Activated CD4-positive, alpha-beta T cell treated with anti-CD3 and anti-CD28 coated beads for 36 hours (primary cell): ENCODE results near the gene IFT172. TPM values are rescaled to one million over a fixed set of nuclear protein-coding genes. Genes with fewer than 3 reads are reported as not detected.

Experiments used
- ATAC-seq: fragments of 200-7000 bp; cut with Tn5 transposase; one replicate; pipeline ENCODE4 v1.10.0; 2021; ENCODE audit warnings: mild to moderate bottlenecking, moderate library complexity
- CTCF ChIA-PET: fragments of 350-600 bp; sonication (Branson Sonifier 250); formaldehyde crosslinking; loops from one replicate; lab custom pipeline; 2021; ENCODE audit warnings: antibody characterized with exemption; lab: Charles Lee
- POLR2A ChIA-PET: fragments of 350-600 bp; sonication (Branson Sonifier 250); formaldehyde crosslinking; loops from one replicate; lab custom pipeline; 2021; ENCODE audit warnings: antibody characterized with exemption, inconsistent platforms; lab: Charles Lee
- DNase-seq: peaks from one replicate; pipeline ENCODE4 v3.0.0-alpha.2; 2020
- H3K27ac Mint-ChIP-seq: one replicate; pipeline ENCODE4 v1.8.0; 2021; ENCODE audit warnings: mixed read lengths
- H3K27me3 Mint-ChIP-seq: one replicate; pipeline ENCODE4 v1.8.0; 2021; ENCODE audit warnings: mixed read lengths
- H3K36me3 Mint-ChIP-seq: one replicate; pipeline ENCODE4 v1.8.0; 2021; ENCODE audit warnings: low read depth, mixed read lengths
- H3K4me1 Mint-ChIP-seq: one replicate; pipeline ENCODE4 v1.8.0; 2021; ENCODE audit warnings: mixed read lengths
- H3K4me3 Mint-ChIP-seq: one replicate; pipeline ENCODE4 v1.8.0; 2021; ENCODE audit warnings: mild to moderate bottlenecking, moderate library complexity, mixed read lengths
- H3K9me3 Mint-ChIP-seq: one replicate; pipeline ENCODE4 v1.8.0; 2021; ENCODE audit warnings: low read depth, mixed read lengths
- intact Hi-C, 2 experiments: fragments of 100-400 bp; cut with DNase I in 1 of 2; cut with micrococcal nuclease in 1 of 2; formaldehyde crosslinking; loops; one replicate each; pipeline versions ENCODE4 v1.14.2 to v1.15.1; 2022 to 2024; cut with DNase I, micrococcal nuclease
- total RNA-seq, 2 experiments: library from RNA; stranded (reverse); gene quantifications; one replicate each; pipeline ENCODE4 v1.2.3, GENCODE V29; 2021

The IFT172 gene
- total RNA-seq, 2 experiments from 2014 or later = 8.7 TPM

- ATAC-seq (no peak), DNase-seq (no peak)
- Mint-ChIP-seq H3K27ac (no peak overlapping the region), H3K4me3 (peak overlapping the region; percentile 36), H3K36me3 (no peaks in the 10 kb centered on the region), H3K4me1 (peaks cover 26% of the 10 kb centered on the region), H3K27me3 (peaks cover 35% of the 10 kb centered on the region), H3K9me3 (no peaks in the 10 kb centered on the region)
- CTCF ChIA-PET = no interaction called here
- intact Hi-C loops = no loop called here
- POLR2A ChIA-PET = no interaction called here
These were observed 4.4 kb upstream of the IFT172 start for GRCh38 chr2:27493948-27494283.

GRCh38 chr2:27492557-27492956, 3.0 kb upstream of the IFT172 start:
- Mint-ChIP-seq H3K4me1 (peaks cover 30% of the 10 kb centered on the region), H3K36me3 (no peaks in the 10 kb centered on the region), H3K27me3 (peaks cover 31% of the 10 kb centered on the region), H3K4me3 (no peak overlapping the region), H3K9me3 (no peaks in the 10 kb centered on the region), H3K27ac (no peak overlapping the region)
- ATAC-seq = no peak
- ChIA-PET POLR2A (no interaction called here), CTCF (interaction anchor here (0.7 kb wide), 1 partner anchor 189 kb away, joined by 4 read pairs; no protein-coding TSS in a partner anchor)
- intact Hi-C loops = no loop called here
- DNase-seq = no peak

- intact Hi-C loops = loop anchor here (1.0 to 2.0 kb wide), 16 partner anchors 59 to 704 kb away; partner anchors contain the start of genes EIF2B4 (in 2 of the 2), GTF3C2 (in 2 of the 2), PPM1G (in 2 of the 2) and SNX17 (in 2 of the 2)
- ATAC-seq = no peak
- H3K4me1 Mint-ChIP-seq = peaks cover 23% of the 10 kb centered on the region
- no peaks in the 10 kb centered on the region for H3K36me3 Mint-ChIP-seq
- peak overlapping the region; percentile 75 for H3K4me3 Mint-ChIP-seq
- POLR2A ChIA-PET = no interaction called here
- DNase-seq = no peak
- H3K9me3 Mint-ChIP-seq = no peaks in the 10 kb centered on the region
- peaks cover 9% of the 10 kb centered on the region for H3K27me3 Mint-ChIP-seq
- CTCF ChIA-PET = no interaction called here
- H3K27ac Mint-ChIP-seq = peak overlapping the region; percentile 40
These were observed 435 bp downstream of the IFT172 start for GRCh38 chr2:27489118-27489497.

GRCh38 chr2:27485496-27485895, 4.0 kb downstream of the IFT172 start:
- DNase-seq (no peak), ATAC-seq (no peak)
- H3K27me3 Mint-ChIP-seq = no peaks in the 10 kb centered on the region
- no peak overlapping the region for H3K27ac Mint-ChIP-seq
- ChIA-PET CTCF (interaction anchor here (0.7 kb wide), 1 partner anchor 205 kb away, joined by 3 read pairs; no protein-coding TSS in a partner anchor), POLR2A (no interaction called here)
- intact Hi-C loops = no loop called here
- peaks cover 8% of the 10 kb centered on the region for H3K36me3 Mint-ChIP-seq
- peaks cover 18% of the 10 kb centered on the region for H3K4me1 Mint-ChIP-seq
- H3K4me3 Mint-ChIP-seq = no peak overlapping the region
- H3K9me3 Mint-ChIP-seq = no peaks in the 10 kb centered on the region

- H3K4me3 Mint-ChIP-seq = no peak overlapping the region
- H3K4me1 Mint-ChIP-seq = no peaks in the 10 kb centered on the region
- CTCF ChIA-PET = interaction anchor here (1.7 kb wide), 1 partner anchor 65 kb away, joined by 4 read pairs; a partner anchor contains a TSS
- POLR2A ChIA-PET = no interaction called here
- H3K36me3 Mint-ChIP-seq = peaks cover 5% of the 10 kb centered on the region
- DNase-seq (no peak), ATAC-seq (peak; percentile 65)
- H3K27ac Mint-ChIP-seq = no peak overlapping the region
- H3K27me3 Mint-ChIP-seq = no peaks in the 10 kb centered on the region
- H3K9me3 Mint-ChIP-seq = no peaks in the 10 kb centered on the region
- intact Hi-C loops = no loop called here
These were observed 17.6 kb downstream of the IFT172 start for GRCh38 chr2:27471961-27472360.

GRCh38 chr2:27464443-27464842, 25.1 kb downstream of the IFT172 start:
- DNase-seq (no peak), ATAC-seq (no peak)
- intact Hi-C loops = no loop called here
- Mint-ChIP-seq H3K36me3 (peaks cover 3% of the 10 kb centered on the region), H3K27ac (no peak overlapping the region), H3K9me3 (no peaks in the 10 kb centered on the region), H3K27me3 (no peaks in the 10 kb centered on the region), H3K4me3 (no peak overlapping the region), H3K4me1 (no peaks in the 10 kb centered on the region)
- CTCF ChIA-PET = no interaction called here
- POLR2A ChIA-PET = no interaction called here

GRCh38 chr2:27461118-27461517, 28.4 kb downstream of the IFT172 start:
- DNase-seq (no peak), ATAC-seq (no peak)
- peaks cover 4% of the 10 kb centered on the region for H3K36me3 Mint-ChIP-seq
- H3K9me3 Mint-ChIP-seq = no peaks in the 10 kb centered on the region
- ChIA-PET CTCF (no interaction called here), POLR2A (no interaction called here)
- H3K27ac Mint-ChIP-seq = no peak overlapping the region
- intact Hi-C loops = no loop called here
- H3K4me1 Mint-ChIP-seq = no peaks in the 10 kb centered on the region
- no peak overlapping the region for H3K4me3 Mint-ChIP-seq
- no peaks in the 10 kb centered on the region for H3K27me3 Mint-ChIP-seq

GRCh38 chr2:27453968-27454367, 35.6 kb downstream of the IFT172 start:
- DNase-seq (no peak), ATAC-seq (no peak)
- H3K36me3 Mint-ChIP-seq = peaks cover 9% of the 10 kb centered on the region
- no peaks in the 10 kb centered on the region for H3K27me3 Mint-ChIP-seq
- intact Hi-C loops = no loop called here
- H3K27ac Mint-ChIP-seq = no peak overlapping the region
- POLR2A ChIA-PET = no interaction called here
- peaks cover 4% of the 10 kb centered on the region for H3K4me1 Mint-ChIP-seq
- H3K9me3 Mint-ChIP-seq = no peaks in the 10 kb centered on the region
- CTCF ChIA-PET = interaction anchor here (0.6 kb wide), 1 partner anchor 236 kb away, joined by 3 read pairs; no protein-coding TSS in a partner anchor
- no peak overlapping the region for H3K4me3 Mint-ChIP-seq

- intact Hi-C loops = no loop called here
- ChIA-PET POLR2A (interaction anchor here (0.6 kb wide), 1 partner anchor 663 kb away, joined by 5 read pairs; no protein-coding TSS in a partner anchor), CTCF (no interaction called here)
- H3K4me3 Mint-ChIP-seq = no peak overlapping the region
- no peaks in the 10 kb centered on the region for H3K27me3 Mint-ChIP-seq
- H3K36me3 Mint-ChIP-seq = peaks cover 7% of the 10 kb centered on the region
- no peaks in the 10 kb centered on the region for H3K9me3 Mint-ChIP-seq
- H3K4me1 Mint-ChIP-seq = peaks cover 4% of the 10 kb centered on the region
- H3K27ac Mint-ChIP-seq = peak overlapping the region; percentile 6
- DNase-seq = no peak
- ATAC-seq = peak; percentile 91
These were observed 38.4 kb downstream of the IFT172 start for GRCh38 chr2:27451095-27451494.

- Mint-ChIP-seq H3K4me1 (peaks cover 7% of the 10 kb centered on the region), H3K27ac (no peak overlapping the region), H3K36me3 (no peaks in the 10 kb centered on the region), H3K9me3 (no peaks in the 10 kb centered on the region), H3K27me3 (no peaks in the 10 kb centered on the region), H3K4me3 (no peak overlapping the region)
- ChIA-PET CTCF (interaction anchor here (1.2 kb wide), 1 partner anchor 18 kb away, joined by 4 read pairs; no protein-coding TSS in a partner anchor), POLR2A (interaction anchor here (0.5 kb wide), 2 partner anchors 33 to 337 kb away, joined by 3 to 5 read pairs; no protein-coding TSS in a partner anchor)
- DNase-seq (no peak), ATAC-seq (no peak)
- intact Hi-C loops = no loop called here
These were observed 41.2 kb downstream of the IFT172 start for GRCh38 chr2:27448381-27448780.

GRCh38 chr2:27446057-27446456, 43.5 kb downstream of the IFT172 start:
- peaks cover 8% of the 10 kb centered on the region for H3K4me1 Mint-ChIP-seq
- DNase-seq = peak; percentile 43
- intact Hi-C loops = no loop called here
- peaks cover 9% of the 10 kb centered on the region for H3K36me3 Mint-ChIP-seq
- ChIA-PET CTCF (interaction anchor here (0.6 to 2.8 kb wide), 3 partner anchors 143 to 237 kb away, joined by 4 to 15 read pairs (median 5); no protein-coding TSS in a partner anchor), POLR2A (interaction anchor here (0.6 to 1.1 kb wide), 2 partner anchors 15 to 233 kb away, joined by 3 read pairs; no protein-coding TSS in a partner anchor)
- H3K9me3 Mint-ChIP-seq = no peaks in the 10 kb centered on the region
- no peak overlapping the region for H3K4me3 Mint-ChIP-seq
- peak; percentile 30 for ATAC-seq
- no peaks in the 10 kb centered on the region for H3K27me3 Mint-ChIP-seq
- H3K27ac Mint-ChIP-seq = no peak overlapping the region

GRCh38 chr2:27445615-27446014, 43.9 kb downstream of the IFT172 start:
- POLR2A ChIA-PET = interaction anchor here (0.6 to 1.1 kb wide), 3 partner anchors 15 to 234 kb away, joined by 3 to 6 read pairs (median 3); no protein-coding TSS in a partner anchor
- ATAC-seq (no peak), DNase-seq (no peak)
- no peak overlapping the region for H3K4me3 Mint-ChIP-seq
- intact Hi-C loops = no loop called here
- H3K27ac Mint-ChIP-seq = no peak overlapping the region
- H3K9me3 Mint-ChIP-seq = no peaks in the 10 kb centered on the region
- no peaks in the 10 kb centered on the region for H3K27me3 Mint-ChIP-seq
- H3K36me3 Mint-ChIP-seq = peaks cover 13% of the 10 kb centered on the region
- CTCF ChIA-PET = interaction anchor here (0.5 to 2.8 kb wide), 3 partner anchors 179 to 411 kb away, joined by 4 to 15 read pairs (median 5); no protein-coding TSS in a partner anchor
- H3K4me1 Mint-ChIP-seq = peaks cover 6% of the 10 kb centered on the region
